Measurements from ENCODE around the gene AFAP1L2. TPM values are rescaled to one million over a fixed set of nuclear protein-coding genes. Genes with fewer than 3 reads are reported as not detected.

The AFAP1L2 gene
- total and polyA plus RNA-seq, 9 of the 15 experiments (the other 6 are each of a cell fraction or from before 2014, with no cell fraction given): 0.07 TPM; not detected in 8

- H3K27me3 ChIP-seq (ENCODE audit: control insufficient read depth in 2 of 2, insufficient read depth in 2 of 2, low read length in 2 of 2): peaks cover 0 to 30% of the 10 kb centered on the region in 2 experiments; a peak in 2 of 5 replicates
- ChIA-PET CTCF (ENCODE audit: low intra/inter-chr PET ratio) (no interaction called here), POLR2A (no interaction called here)
- no peak overlapping the region for H3K27ac ChIP-seq (ENCODE audit: extremely low read depth, low read depth, low read length)
- FAIRE-seq (no peak), ATAC-seq (no peak), DNase-seq (ENCODE audit: extremely low read depth in 1 of 4, low spot score in 3 of 4) (no peak)
- no peak overlapping the region for H2AFZ ChIP-seq (ENCODE audit: low read depth, low read length)
- H3K79me2 ChIP-seq (ENCODE audit: control insufficient read depth, insufficient read depth, low read length): no peaks in the 10 kb centered on the region
- H3K36me3 ChIP-seq (ENCODE audit: control insufficient read depth, insufficient read depth, low read length): no peaks in the 10 kb centered on the region
- H4K20me1 ChIP-seq (replicated peaks; ENCODE audit: control insufficient read depth, insufficient read depth, low read length): no peaks in the 10 kb centered on the region
- no TSS peak for BruUV-seq (replicated peaks)
- no peaks in the 10 kb centered on the region for H3K4me1 ChIP-seq (replicated peaks in 1 of 2; ENCODE audit: control insufficient read depth in 2 of 2, insufficient read depth in 2 of 2, low read length in 2 of 2)
- no peaks in the 10 kb centered on the region for H3K9me3 ChIP-seq (replicated peaks; ENCODE audit: control insufficient read depth, insufficient read depth, low read depth, low read length)
- 0% methylated on average over 3 of the region's 3 CpGs for WGBS (ENCODE audit: insufficient coverage, low coverage, missing lambda C conversion rate)
- intact Hi-C loops (cut with micrococcal nuclease): no loop called here
- no peak overlapping the region for H3K4me2 ChIP-seq (ENCODE audit: insufficient read depth, low read length)
- no peak overlapping the region for H3K4me3 ChIP-seq
- in situ Hi-C loops (cut with MboI): no loop called here
- no peaks in the 10 kb centered on the region for H3K9me1 ChIP-seq (ENCODE audit: control insufficient read depth, insufficient read depth, low read length)
- H3K9ac ChIP-seq (ENCODE audit: insufficient read depth in 1 of 2, low read depth in 2 of 2, low read length in 2 of 2): no peak overlapping the region
- TF ChIP-seq NUFIP1 (IDR thresholded peaks at IDR 0.05; ENCODE audit: partially characterized antibody) (no peak), SRSF7 (optimal IDR thresholded peaks at IDR 0.05; ENCODE audit: low read depth, low read length) (no peak), MIER1 (IDR thresholded peaks at IDR 0.05; ENCODE audit: low read depth) (no peak), CBX1 (IDR thresholded peaks at IDR 0.05; ENCODE audit: low read depth) (no peak), ZBTB26 (CRISPR knock-in tag; IDR thresholded peaks at IDR 0.05) (no peak), KLF1 (tag; IDR thresholded peaks at IDR 0.05) (no peak), COPS2 (conservative IDR thresholded peaks at IDR 0.05) (no peak), ZNF280A (IDR thresholded peaks at IDR 0.05; ENCODE audit: low read depth, partially characterized antibody) (no peak), ZNF133 (CRISPR knock-in tag; IDR thresholded peaks at IDR 0.05) (no peak), ZBTB43 (CRISPR knock-in tag; IDR thresholded peaks at IDR 0.05) (no peak), RFX1 (IDR thresholded peaks at IDR 0.05) (no peak), HMGN3 (IDR thresholded peaks at IDR 0.05; ENCODE audit: borderline replicate concordance, extremely low read depth, insufficient read length, low read depth, low read length) (no peak), EP300 (IDR thresholded peaks at IDR 0.05; ENCODE audit: low read length) (no peak), LCOR (CRISPR knock-in tag; IDR thresholded peaks at IDR 0.05) (no peak), NEUROD1 (IDR thresholded peaks at IDR 0.05; ENCODE audit: borderline replicate concordance, low read depth, low read length, partially characterized antibody) (no peak)
- TF ChIP-seq, protein P1, sequence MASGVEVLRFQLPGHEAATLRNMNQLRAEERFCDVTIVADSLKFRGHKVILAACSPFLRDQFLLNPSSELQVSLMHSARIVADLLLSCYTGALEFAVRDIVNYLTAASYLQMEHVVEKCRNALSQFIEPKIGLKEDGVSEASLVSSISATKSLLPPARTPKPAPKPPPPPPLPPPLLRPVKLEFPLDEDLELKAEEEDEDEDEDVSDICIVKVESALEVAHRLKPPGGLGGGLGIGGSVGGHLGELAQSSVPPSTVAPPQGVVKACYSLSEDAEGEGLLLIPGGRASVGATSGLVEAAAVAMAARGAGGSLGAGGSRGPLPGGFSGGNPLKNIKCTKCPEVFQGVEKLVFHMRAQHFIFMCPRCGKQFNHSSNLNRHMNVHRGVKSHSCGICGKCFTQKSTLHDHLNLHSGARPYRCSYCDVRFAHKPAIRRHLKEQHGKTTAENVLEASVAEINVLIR (CRISPR knock-in tag; IDR thresholded peaks at IDR 0.05): no peak
- TF ChIP-seq, protein P2, sequence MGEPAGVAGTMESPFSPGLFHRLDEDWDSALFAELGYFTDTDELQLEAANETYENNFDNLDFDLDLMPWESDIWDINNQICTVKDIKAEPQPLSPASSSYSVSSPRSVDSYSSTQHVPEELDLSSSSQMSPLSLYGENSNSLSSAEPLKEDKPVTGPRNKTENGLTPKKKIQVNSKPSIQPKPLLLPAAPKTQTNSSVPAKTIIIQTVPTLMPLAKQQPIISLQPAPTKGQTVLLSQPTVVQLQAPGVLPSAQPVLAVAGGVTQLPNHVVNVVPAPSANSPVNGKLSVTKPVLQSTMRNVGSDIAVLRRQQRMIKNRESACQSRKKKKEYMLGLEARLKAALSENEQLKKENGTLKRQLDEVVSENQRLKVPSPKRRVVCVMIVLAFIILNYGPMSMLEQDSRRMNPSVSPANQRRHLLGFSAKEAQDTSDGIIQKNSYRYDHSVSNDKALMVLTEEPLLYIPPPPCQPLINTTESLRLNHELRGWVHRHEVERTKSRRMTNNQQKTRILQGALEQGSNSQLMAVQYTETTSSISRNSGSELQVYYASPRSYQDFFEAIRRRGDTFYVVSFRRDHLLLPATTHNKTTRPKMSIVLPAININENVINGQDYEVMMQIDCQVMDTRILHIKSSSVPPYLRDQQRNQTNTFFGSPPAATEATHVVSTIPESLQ (CRISPR knock-in tag; IDR thresholded peaks at IDR 0.05): no peak
Measured at GRCh38 chr10:114347241-114347640, 57.1 kb downstream of the AFAP1L2 start.

All from K562 (cell line).